Activated CD8-positive, alpha-beta memory T cell treated with anti-CD3 and anti-CD28 coated beads, Interleukin-2, amount 50 U/mL, for 4 hours (primary cell): ENCODE measurements around the gene KAZN.

Experiments used
- DNase-seq: peaks from one replicate; pipeline ENCODE4 v3.0.0-alpha.2; 2020

KAZN gene

DNA sequence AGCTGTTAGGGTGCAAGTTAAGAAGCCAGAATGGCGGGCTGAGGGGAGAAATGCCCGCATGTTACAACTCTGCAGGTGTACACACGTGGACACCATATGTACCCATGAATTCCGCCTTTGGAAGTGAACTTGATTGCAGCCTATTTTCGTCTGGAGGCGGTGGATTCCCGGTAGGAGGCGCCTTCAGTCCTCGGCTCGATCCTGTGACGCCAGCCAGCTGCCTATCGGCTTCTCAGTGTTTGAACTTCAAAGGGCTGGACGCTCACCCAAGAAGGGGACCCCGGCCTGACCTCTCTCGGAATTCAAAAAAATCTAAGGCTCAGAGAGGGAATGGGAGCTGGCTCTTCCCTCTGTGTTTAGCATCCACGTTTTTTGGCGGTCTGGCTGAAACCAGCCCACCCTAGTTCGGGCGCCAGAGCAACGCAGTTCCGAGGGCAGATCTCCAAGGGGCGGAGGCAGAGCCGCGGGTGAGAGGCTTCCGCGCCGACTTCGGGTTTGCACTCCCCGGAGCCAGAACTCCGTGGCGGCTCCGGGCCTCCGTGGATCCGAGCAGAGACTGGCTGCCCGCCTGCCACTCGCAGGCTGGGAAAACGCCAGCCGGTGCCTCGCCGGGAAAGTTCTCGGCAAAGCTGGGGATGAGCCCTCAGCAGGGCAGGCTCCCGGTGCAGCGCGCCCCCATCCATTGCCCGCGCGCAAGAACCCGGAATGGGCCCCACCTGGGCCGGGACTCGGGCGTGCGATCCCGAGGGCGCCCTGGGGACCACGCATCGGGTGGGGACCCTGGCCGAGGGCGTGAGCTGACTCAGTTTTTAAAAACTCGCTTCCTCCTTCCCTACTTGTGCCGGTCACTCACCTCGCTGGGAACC, 554.1 kb downstream of the KAZN start:
- DNase-seq, result no peak

GRCh38 chr1:15153184-15153841, 554.8 kb downstream of the KAZN start, which contains the start of gene TMEM51:
TMEM51 (plus strand) TSS chr1:15153747; CDS start chr1:15215088, 61,341 bp downstream.
- DNase-seq, result no peak

DNA sequence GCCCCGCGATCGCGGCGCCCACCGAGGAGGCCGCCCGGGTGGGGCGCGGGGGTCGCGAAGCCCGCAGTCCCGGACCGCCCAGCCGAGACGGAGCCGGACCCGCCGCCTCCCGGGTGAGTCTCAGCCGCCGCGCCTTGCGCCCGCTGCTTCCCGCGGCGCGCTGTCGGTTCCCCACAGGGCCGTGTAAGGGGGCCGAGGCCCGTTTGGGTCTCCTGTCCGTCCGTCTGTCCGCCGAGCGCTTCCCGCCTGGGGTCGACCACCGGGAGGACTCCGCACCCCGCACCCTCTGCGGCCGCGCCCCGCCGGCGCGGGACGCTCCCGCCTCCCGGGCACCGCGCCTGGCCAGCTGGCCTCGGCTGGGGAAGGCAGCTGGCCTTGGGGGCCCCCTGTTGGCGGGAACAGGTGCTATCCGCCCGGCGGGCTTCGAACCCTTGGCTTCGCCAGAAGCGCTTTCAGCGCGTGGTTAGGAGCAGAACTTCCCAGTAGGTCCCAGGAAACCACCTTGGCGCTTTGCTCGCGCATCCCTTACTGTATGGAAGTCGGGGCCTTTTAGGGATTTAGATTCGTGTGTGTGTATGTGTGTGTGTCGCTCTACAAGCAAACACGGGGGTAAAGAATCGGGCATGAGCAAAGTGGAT, 555.5 kb downstream of the KAZN start:
- peak; percentile 23 for DNase-seq

GRCh38 chr1:15154480-15155036, 556.1 kb downstream of the KAZN start:
- DNase-seq, result no peak

DNA sequence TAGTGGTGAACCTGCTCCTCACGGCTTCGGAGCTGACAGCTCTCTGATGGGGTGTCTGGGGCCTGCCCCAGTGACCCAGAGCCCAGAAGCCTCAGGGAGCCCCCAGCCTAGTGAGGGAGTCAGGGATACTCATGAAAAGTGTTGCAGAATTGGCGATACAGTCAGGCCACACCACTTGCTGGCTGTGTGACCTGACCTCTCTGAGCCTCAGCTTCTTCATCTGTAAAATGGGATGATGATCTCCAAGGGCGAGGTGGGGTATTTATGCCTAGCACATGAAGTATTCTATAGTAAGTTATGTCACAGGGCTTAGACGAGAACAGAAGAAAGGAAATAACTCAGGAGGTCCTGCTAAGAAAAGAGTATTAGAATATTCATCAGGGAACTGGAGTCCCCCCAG, 556.7 kb downstream of the KAZN start:
- DNase-seq, result no peak

DNA sequence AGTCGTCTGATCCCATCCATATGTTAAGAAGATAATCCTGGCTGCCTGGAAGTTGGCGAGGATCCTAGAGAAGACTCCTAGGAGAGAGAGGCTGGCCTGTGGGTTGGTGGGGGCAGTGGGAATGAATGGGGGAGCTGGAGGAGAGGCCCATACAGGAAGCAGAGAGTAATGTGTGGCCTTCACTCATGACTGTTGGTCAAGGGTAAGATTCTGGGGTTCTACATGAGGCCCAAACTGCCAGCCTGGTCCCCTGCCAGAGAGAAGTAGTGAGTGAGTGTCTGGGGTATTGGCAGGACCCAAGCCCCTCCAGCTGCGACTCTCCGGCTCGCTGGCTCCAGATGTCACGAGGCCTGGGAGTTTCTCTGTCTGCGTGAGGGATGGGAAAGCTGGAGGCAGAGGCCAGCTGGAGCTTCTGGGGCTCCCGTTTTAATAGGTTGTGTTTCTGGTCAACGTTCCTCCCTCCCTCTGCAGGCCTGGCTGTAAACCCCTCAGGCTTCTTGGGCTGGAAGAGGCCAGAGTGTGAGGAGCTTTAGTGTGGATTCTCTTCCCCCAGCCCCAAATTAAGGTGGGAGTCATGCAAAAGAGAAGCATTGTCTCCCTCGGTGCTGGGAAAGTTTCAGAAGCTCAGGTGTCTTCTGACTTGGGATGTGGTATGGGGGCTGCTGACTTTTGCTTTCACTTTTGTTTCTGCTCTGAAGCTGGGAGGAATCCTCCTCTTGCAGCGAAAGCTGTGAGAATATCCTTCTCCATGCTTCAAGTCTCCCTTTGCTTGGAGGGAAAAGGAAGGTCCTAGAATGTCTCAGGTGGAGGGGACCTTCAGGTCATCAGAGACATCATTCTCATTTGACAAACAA, 557.6 kb downstream of the KAZN start:
- no peak for DNase-seq

DNA sequence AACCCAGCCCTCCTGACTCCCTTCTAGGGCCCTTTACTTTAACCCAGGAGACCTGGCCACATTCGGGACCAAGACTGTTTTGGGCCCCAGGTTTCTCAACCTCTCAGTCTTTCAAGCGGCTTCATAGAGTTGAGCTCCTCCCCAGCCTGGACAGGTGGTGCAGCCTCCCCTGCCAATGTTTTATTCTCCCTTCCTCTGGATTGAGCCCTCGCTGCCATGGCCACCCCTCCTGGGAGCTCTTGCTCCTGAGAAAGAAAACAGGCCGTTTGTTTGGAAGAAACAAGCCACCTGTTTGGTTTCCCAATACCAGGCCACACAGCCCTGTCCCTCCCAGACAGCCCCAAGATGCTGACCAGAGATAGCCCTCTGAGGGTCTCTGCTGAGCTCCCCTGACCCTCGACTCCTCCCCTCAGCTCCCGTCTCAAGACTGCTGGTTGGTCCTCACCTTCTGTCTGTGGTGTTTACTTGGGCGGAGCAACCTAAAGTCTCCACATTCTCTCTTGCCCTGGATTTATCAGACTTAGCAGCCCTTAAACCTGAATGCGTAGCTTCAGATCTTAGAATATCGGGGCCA, 558.4 kb downstream of the KAZN start:
- no peak for DNase-seq

DNA sequence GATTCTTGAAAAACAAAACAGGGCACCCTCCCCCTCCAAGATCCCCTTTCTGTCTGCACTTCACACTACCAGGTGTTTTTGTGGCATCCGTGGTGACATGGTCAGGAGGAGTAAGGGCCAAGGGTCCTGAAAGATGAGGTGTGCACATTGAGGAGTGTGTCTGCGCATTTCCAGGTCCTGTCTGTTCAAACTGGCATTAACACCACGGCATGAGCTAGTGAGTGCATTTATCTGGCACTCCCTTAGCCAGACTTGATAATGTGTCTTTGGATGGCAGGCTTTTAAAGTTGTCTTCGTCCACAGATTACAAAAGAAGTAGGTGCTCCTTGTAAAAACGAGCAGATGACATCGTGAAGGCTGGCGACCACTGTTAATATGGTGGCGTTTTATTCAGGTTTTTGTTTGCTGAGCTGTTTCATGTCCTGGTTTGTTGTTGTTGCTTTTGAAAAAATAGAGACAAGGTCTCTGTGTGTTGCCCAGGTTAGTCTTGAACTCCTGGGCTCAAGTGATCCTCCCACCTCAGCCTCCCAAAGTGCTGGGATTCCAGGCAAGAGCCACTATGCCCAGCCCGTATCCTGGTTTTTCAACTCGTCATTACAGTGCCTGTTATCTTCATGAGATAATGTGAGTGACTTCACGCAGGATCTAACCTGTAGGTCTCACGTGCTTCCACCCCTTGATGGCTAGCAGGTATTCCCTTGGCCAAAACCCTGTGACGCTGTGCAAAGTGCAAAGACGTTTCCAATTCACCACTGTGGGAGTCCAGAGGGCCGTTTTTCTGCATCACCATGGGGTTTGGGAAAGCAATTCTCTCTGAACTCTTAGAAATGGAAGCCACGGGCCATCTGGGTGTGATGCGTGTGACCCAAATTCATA, 559.3 kb downstream of the KAZN start:
- DNase-seq, result no peak

DNA sequence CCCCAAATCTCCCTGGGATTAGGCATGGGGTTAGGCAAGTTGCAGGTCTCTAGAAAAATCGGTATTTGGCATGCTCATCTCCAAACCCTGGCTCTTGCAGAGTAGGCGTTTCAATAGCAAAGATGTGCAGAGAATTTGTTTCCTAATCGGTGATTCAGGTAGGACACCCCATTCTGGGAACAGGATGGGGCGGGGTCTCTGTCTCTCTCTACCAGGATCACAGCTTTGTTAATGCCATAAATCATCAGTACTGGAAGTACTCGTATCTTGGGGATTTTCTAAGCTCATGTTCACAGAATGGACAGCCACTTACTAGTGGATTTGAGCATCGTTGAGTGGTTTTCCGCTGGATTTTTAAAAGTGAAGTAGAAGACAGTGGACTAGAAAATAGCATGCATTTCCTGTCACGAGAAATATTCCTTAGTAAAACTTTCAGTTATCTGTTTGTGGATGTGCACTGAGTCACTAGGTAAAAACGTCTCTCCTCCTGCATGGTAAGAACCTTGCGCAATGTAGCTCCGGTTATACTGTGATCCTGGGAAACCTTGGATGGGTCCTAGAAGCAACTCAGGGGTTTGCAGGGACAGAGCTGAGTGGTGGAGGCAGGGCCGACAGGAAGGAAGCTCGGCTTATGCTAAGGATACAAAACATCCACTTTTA, 560.2 kb downstream of the KAZN start:
- no peak for DNase-seq

GRCh38 chr1:15159166-15159555, 560.7 kb downstream of the KAZN start:
- no peak for DNase-seq

GRCh38 chr1:15160626-15161025, 562.1 kb downstream of the KAZN start:
- no peak for DNase-seq

GRCh38 chr1:15167386-15167785, 568.9 kb downstream of the KAZN start:
- DNase-seq, result no peak
